Stimulated activated naive CD8-positive, alpha-beta T cell treated with anti-CD3 and anti-CD28 coated beads, Interleukin-15, Interleukin-2, amounts not matched to agents 100 ng/mL and 50 ng/mL, for 24 hours (primary cell): ENCODE data around the gene NBAS.

Experiments
- H3K27ac Mint-ChIP-seq: one replicate; pipeline ENCODE4 v1.8.0; 2021; ENCODE audit warnings: mild to moderate bottlenecking, mixed read lengths
- H3K27me3 Mint-ChIP-seq: one replicate; pipeline ENCODE4 v1.8.0; 2021; ENCODE audit warnings: mixed read lengths
- H3K36me3 Mint-ChIP-seq: one replicate; pipeline ENCODE4 v1.8.0; 2021; ENCODE audit warnings: low read depth, mixed read lengths
- H3K4me1 Mint-ChIP-seq: one replicate; pipeline ENCODE4 v1.8.0; 2021; ENCODE audit warnings: low read depth, mixed read lengths
- H3K4me3 Mint-ChIP-seq: one replicate; pipeline ENCODE4 v1.8.0; 2021; ENCODE audit warnings: mild to moderate bottlenecking, mixed read lengths
- H3K9me3 Mint-ChIP-seq: one replicate; pipeline ENCODE4 v1.8.0; 2021; ENCODE audit warnings: mixed read lengths

The NBAS gene

GRCh38 chr2:15177103-15177502 lies 384.0 kb downstream of the NBAS start:
- peaks cover 54% of the 10 kb centered on the region for H3K4me1 Mint-ChIP-seq
- peaks cover 56% of the 10 kb centered on the region for H3K36me3 Mint-ChIP-seq
- no peaks in the 10 kb centered on the region for H3K9me3 Mint-ChIP-seq
- H3K27ac Mint-ChIP-seq: peak overlapping the region; percentile 77
- peaks cover 6% of the 10 kb centered on the region for H3K27me3 Mint-ChIP-seq
- peak overlapping the region; percentile 23 for H3K4me3 Mint-ChIP-seq

GRCh38 chr2:15176604-15177003 lies 384.5 kb downstream of the NBAS start:
- peaks cover 56% of the 10 kb centered on the region for H3K36me3 Mint-ChIP-seq
- H3K27ac Mint-ChIP-seq: peak overlapping the region; percentile 7
- peaks cover 54% of the 10 kb centered on the region for H3K4me1 Mint-ChIP-seq
- peaks cover 6% of the 10 kb centered on the region for H3K27me3 Mint-ChIP-seq
- no peaks in the 10 kb centered on the region for H3K9me3 Mint-ChIP-seq
- H3K4me3 Mint-ChIP-seq: no peak overlapping the region

- no peak overlapping the region for H3K4me3 Mint-ChIP-seq
These were observed 386.6 kb downstream of the NBAS start for GRCh38 chr2:15174567-15174966.

GRCh38 chr2:15173501-15173900 lies 387.6 kb downstream of the NBAS start:
- H3K27me3 Mint-ChIP-seq: no peaks in the 10 kb centered on the region
- no peaks in the 10 kb centered on the region for H3K9me3 Mint-ChIP-seq
- H3K4me3 Mint-ChIP-seq: no peak overlapping the region
- H3K4me1 Mint-ChIP-seq: peaks cover 49% of the 10 kb centered on the region
- peaks cover 54% of the 10 kb centered on the region for H3K36me3 Mint-ChIP-seq
- H3K27ac Mint-ChIP-seq: no peak overlapping the region

More at GRCh38 chr2:15174567-15174966, 386.6 kb downstream of the NBAS start:
- H3K4me1 Mint-ChIP-seq: peaks cover 54% of the 10 kb centered on the region
- H3K9me3 Mint-ChIP-seq: no peaks in the 10 kb centered on the region
- H3K27me3 Mint-ChIP-seq: no peaks in the 10 kb centered on the region
- no peak overlapping the region for H3K27ac Mint-ChIP-seq
- H3K36me3 Mint-ChIP-seq: peaks cover 48% of the 10 kb centered on the region

- Mint-ChIP-seq H3K4me3 (no peak overlapping the region), H3K27ac (peak overlapping the region; percentile 14), H3K9me3 (no peaks in the 10 kb centered on the region), H3K36me3 (peaks cover 54% of the 10 kb centered on the region), H3K4me1 (peaks cover 42% of the 10 kb centered on the region), H3K27me3 (no peaks in the 10 kb centered on the region)
These were observed 388.3 kb downstream of the NBAS start for GRCh38 chr2:15172825-15173224.

GRCh38 chr2:15170070-15170775 lies 390.9 kb downstream of the NBAS start:
- no peak overlapping the region for H3K27ac Mint-ChIP-seq
- no peak overlapping the region for H3K4me3 Mint-ChIP-seq
- H3K27me3 Mint-ChIP-seq: no peaks in the 10 kb centered on the region
- peaks cover 18% of the 10 kb centered on the region for H3K4me1 Mint-ChIP-seq
- no peaks in the 10 kb centered on the region for H3K9me3 Mint-ChIP-seq
- peaks cover 46% of the 10 kb centered on the region for H3K36me3 Mint-ChIP-seq

GRCh38 chr2:15169326-15170069 lies 391.6 kb downstream of the NBAS start:
- Mint-ChIP-seq H3K27ac (no peak overlapping the region), H3K4me1 (peaks cover 15% of the 10 kb centered on the region), H3K4me3 (no peak overlapping the region), H3K27me3 (no peaks in the 10 kb centered on the region), H3K9me3 (no peaks in the 10 kb centered on the region), H3K36me3 (peaks cover 46% of the 10 kb centered on the region)

GRCh38 chr2:15168116-15168515 lies 393.0 kb downstream of the NBAS start:
- H3K36me3 Mint-ChIP-seq: peaks cover 36% of the 10 kb centered on the region
- no peaks in the 10 kb centered on the region for H3K9me3 Mint-ChIP-seq
- H3K27me3 Mint-ChIP-seq: no peaks in the 10 kb centered on the region
- H3K27ac Mint-ChIP-seq: no peak overlapping the region
- H3K4me1 Mint-ChIP-seq: peaks cover 5% of the 10 kb centered on the region
- H3K4me3 Mint-ChIP-seq: no peak overlapping the region

- Mint-ChIP-seq H3K27me3 (peaks cover 4% of the 10 kb centered on the region), H3K4me1 (no peaks in the 10 kb centered on the region), H3K4me3 (no peak overlapping the region), H3K27ac (no peak overlapping the region), H3K9me3 (no peaks in the 10 kb centered on the region), H3K36me3 (peaks cover 36% of the 10 kb centered on the region)
These were observed 394.3 kb downstream of the NBAS start for GRCh38 chr2:15166878-15167277.

- peaks cover 7% of the 10 kb centered on the region for H3K4me1 Mint-ChIP-seq
- no peaks in the 10 kb centered on the region for H3K9me3 Mint-ChIP-seq
- H3K36me3 Mint-ChIP-seq: peaks cover 15% of the 10 kb centered on the region
- no peak overlapping the region for H3K27ac Mint-ChIP-seq
- no peak overlapping the region for H3K4me3 Mint-ChIP-seq
- peaks cover 4% of the 10 kb centered on the region for H3K27me3 Mint-ChIP-seq
These were observed 397.8 kb downstream of the NBAS start for GRCh38 chr2:15163326-15163725.

GRCh38 chr2:15162620-15163019 lies 398.5 kb downstream of the NBAS start:
- Mint-ChIP-seq H3K4me3 (no peak overlapping the region), H3K9me3 (no peaks in the 10 kb centered on the region), H3K27me3 (peaks cover 4% of the 10 kb centered on the region), H3K4me1 (peaks cover 7% of the 10 kb centered on the region), H3K36me3 (peaks cover 11% of the 10 kb centered on the region), H3K27ac (no peak overlapping the region)

- no peak overlapping the region for H3K27ac Mint-ChIP-seq
- H3K4me3 Mint-ChIP-seq: no peak overlapping the region
- H3K27me3 Mint-ChIP-seq: peaks cover 4% of the 10 kb centered on the region
- H3K36me3 Mint-ChIP-seq: no peaks in the 10 kb centered on the region
- no peaks in the 10 kb centered on the region for H3K9me3 Mint-ChIP-seq
- H3K4me1 Mint-ChIP-seq: peaks cover 7% of the 10 kb centered on the region
These were observed 400.7 kb downstream of the NBAS start for GRCh38 chr2:15160201-15160991.

- no peaks in the 10 kb centered on the region for H3K9me3 Mint-ChIP-seq
- peaks cover 4% of the 10 kb centered on the region for H3K27me3 Mint-ChIP-seq
- H3K36me3 Mint-ChIP-seq: no peaks in the 10 kb centered on the region
- H3K4me3 Mint-ChIP-seq: no peak overlapping the region
- peaks cover 7% of the 10 kb centered on the region for H3K4me1 Mint-ChIP-seq
- no peak overlapping the region for H3K27ac Mint-ChIP-seq
These were observed 401.4 kb downstream of the NBAS start for GRCh38 chr2:15159751-15160177.

- no peak overlapping the region for H3K27ac Mint-ChIP-seq
- peaks cover 4% of the 10 kb centered on the region for H3K27me3 Mint-ChIP-seq
- peaks cover 9% of the 10 kb centered on the region for H3K4me1 Mint-ChIP-seq
- H3K9me3 Mint-ChIP-seq: no peaks in the 10 kb centered on the region
- no peaks in the 10 kb centered on the region for H3K36me3 Mint-ChIP-seq
- no peak overlapping the region for H3K4me3 Mint-ChIP-seq
These were observed 401.9 kb downstream of the NBAS start for GRCh38 chr2:15159206-15159605.

- H3K4me3 Mint-ChIP-seq: no peak overlapping the region
- no peaks in the 10 kb centered on the region for H3K36me3 Mint-ChIP-seq
These were observed 402.6 kb downstream of the NBAS start for GRCh38 chr2:15158532-15158931.

More at GRCh38 chr2:15158532-15158931, 402.6 kb downstream of the NBAS start:
- peaks cover 11% of the 10 kb centered on the region for H3K4me1 Mint-ChIP-seq
- H3K27ac Mint-ChIP-seq: no peak overlapping the region
- no peaks in the 10 kb centered on the region for H3K9me3 Mint-ChIP-seq
- peaks cover 4% of the 10 kb centered on the region for H3K27me3 Mint-ChIP-seq
